GM23338 (cell line): ENCODE measurements around the gene RAD51B. TPM values are rescaled to one million over a fixed set of nuclear protein-coding genes. Genes with fewer than 3 reads are reported as not detected.

ENCODE experiments used
- ATAC-seq: fragments of 200-7000 bp; cut with Tn5 transposase; 3 replicates; pipeline ENCODE4 v1.9.1; 2020
- DNase-seq: peaks from one replicate; pipeline ENCODE4 v3.0.0-alpha.2; 2015; ENCODE audit warnings: low spot score
- H2AFZ ChIP-seq: fragments of 200-600 bp; sonication (generic); 2 replicates; pipeline ENCODE4 v1.8.0; 2016; ENCODE audit warnings: antibody characterized with exemption, mild to moderate bottlenecking, moderate library complexity
- H3F3A ChIP-seq: fragments of 200-600 bp; sonication (generic); replicated peaks from 2 replicates; pipeline ENCODE4 v1.8.0; 2017; ENCODE audit warnings: antibody characterized with exemption, mixed run types, low read depth
- H3K27ac ChIP-seq: fragments of 200-600 bp; sonication (generic); 2 replicates; pipeline ENCODE4 v1.6.1; 2016; ENCODE audit warnings: low read depth
- H3K27me3 ChIP-seq: fragments of 200-600 bp; sonication (generic); 2 replicates; pipeline ENCODE4 v1.8.0; 2016; ENCODE audit warnings: mild to moderate bottlenecking, mixed run types, moderate library complexity; ENCODE audit not compliant: insufficient read depth
- H3K36me3 ChIP-seq: fragments of 200-600 bp; sonication (generic); 2 replicates; pipeline ENCODE4 v1.8.0; 2016; ENCODE audit warnings: mild to moderate bottlenecking; ENCODE audit not compliant: insufficient read depth
- H3K4me1 ChIP-seq: fragments of 200-600 bp; sonication (generic); 2 replicates; pipeline ENCODE4 v1.8.0; 2016; ENCODE audit warnings: mild to moderate bottlenecking, moderate library complexity; ENCODE audit not compliant: insufficient read depth
- H3K4me2 ChIP-seq: fragments of 200-600 bp; sonication (generic); 2 replicates; pipeline ENCODE4 v1.7.1; 2017; ENCODE audit warnings: mixed run types
- H3K4me3 ChIP-seq: fragments of 200-600 bp; sonication (generic); 2 replicates; pipeline ENCODE4 v1.6.1; 2016; ENCODE audit warnings: mixed run types
- H3K79me2 ChIP-seq: fragments of 200-600 bp; sonication (generic); replicated peaks from 2 replicates; pipeline ENCODE4 v1.8.0; 2017; ENCODE audit warnings: mild to moderate bottlenecking; ENCODE audit not compliant: insufficient read depth
- H3K9me2 ChIP-seq: fragments of 200-600 bp; sonication (generic); 2 replicates; pipeline ENCODE4 v1.8.0; 2017; ENCODE audit not compliant: insufficient read depth
- H4K20me1 ChIP-seq: fragments of 200-600 bp; sonication (generic); replicated peaks from 2 replicates; pipeline ENCODE4 v1.8.0; 2017; ENCODE audit warnings: mild to moderate bottlenecking; ENCODE audit not compliant: insufficient read depth
- H3K27ac Mint-ChIP-seq: 2 replicates; pipeline ENCODE4 v1.8.0; 2020; ENCODE audit warnings: inconsistent platforms, mild to moderate bottlenecking, moderate library complexity, mixed read lengths
- H3K27me3 Mint-ChIP-seq: 3 replicates; pipeline ENCODE4 v1.8.0; 2022; ENCODE audit warnings: low read depth, mild to moderate bottlenecking, moderate library complexity, mixed read lengths, inconsistent platforms; ENCODE audit not compliant: insufficient read depth, poor library complexity
- H3K36me3 Mint-ChIP-seq: 3 replicates; pipeline ENCODE4 v1.8.0; 2021; ENCODE audit warnings: low read depth, mild to moderate bottlenecking, inconsistent platforms, moderate library complexity, mixed read lengths
- H3K4me1 Mint-ChIP-seq: 3 replicates; pipeline ENCODE4 v1.8.0; 2020; ENCODE audit warnings: mild to moderate bottlenecking, inconsistent platforms, mixed read lengths
- H3K4me3 Mint-ChIP-seq: 3 replicates; pipeline ENCODE4 v1.8.0; 2021; ENCODE audit warnings: moderate library complexity, mild to moderate bottlenecking, inconsistent platforms, mixed read lengths
- H3K9me3 Mint-ChIP-seq: 3 replicates; pipeline ENCODE4 v1.8.0; 2020; ENCODE audit warnings: moderate library complexity, mild to moderate bottlenecking, inconsistent platforms, mixed read lengths
- EZH2 ChIP-seq: fragments of 200-600 bp; sonication (generic); IDR thresholded peaks from one replicate; pipeline ENCODE4 v1.8.0; 2017; ENCODE audit warnings: antibody characterized with exemption, mild to moderate bottlenecking, low read depth; ENCODE audit not compliant: unreplicated experiment
- EZH2phosphoT487 ChIP-seq: fragments of 200-600 bp; sonication (generic); IDR thresholded peaks from one replicate; pipeline ENCODE4 v1.8.1; 2018; ENCODE audit warnings: antibody characterized with exemption; ENCODE audit not compliant: unreplicated experiment
- JUNB ChIP-seq: IDR thresholded peaks from one replicate; pipeline ENCODE4 v1.6.1; 2016; ENCODE audit warnings: antibody characterized with exemption; ENCODE audit not compliant: unreplicated experiment
- NANOG ChIP-seq: IDR thresholded peaks from 2 replicates; pipeline ENCODE4 v1.6.1; 2016; ENCODE audit warnings: antibody characterized with exemption, borderline replicate concordance
- POLR2AphosphoS5 ChIP-seq: IDR thresholded peaks from 2 replicates; pipeline ENCODE4 v1.6.1; 2016; ENCODE audit warnings: antibody characterized with exemption, low read depth
- STAT1 ChIP-seq: IDR thresholded peaks from one replicate; pipeline ENCODE4 v1.6.1; 2016; ENCODE audit warnings: antibody characterized with exemption; ENCODE audit not compliant: unreplicated experiment
- ZNF114 ChIP-seq: fragments of 250-450 bp; sonication (Bioruptor Pico); IDR thresholded peaks from 2 replicates; pipeline ENCODE4 v1.5.0; 2020; ENCODE audit warnings: mild to moderate bottlenecking, moderate library complexity
- ZNF331 ChIP-seq: fragments of 250-450 bp; sonication (Bioruptor Pico); IDR thresholded peaks from 2 replicates; pipeline ENCODE4 v1.5.0; 2020; ENCODE audit warnings: low read depth, mild to moderate bottlenecking, moderate library complexity
- polyA plus RNA-seq: library from polyadenylated mRNA; unstranded; fragments of >200 nt; fragmentation: Nextera tagmentation; extraction: Ambion mirVana; gene quantifications from 2 replicates; pipeline ENCODE4 v1.2.1, GENCODE V29; 2016
- total RNA-seq: library from RNA; depleted of rRNA; stranded (reverse); fragments of >200 nt; shearing (Covaris generic); gene quantifications from 2 replicates; pipeline ENCODE4 v1.2.3, GENCODE V29; 2014
- TF ChIP-seq, protein P1 (sequence below), 2 experiments: fragments of 200-600 bp in 1 of 2; sonication (generic) in 1 of 2; conservative IDR thresholded peaks; 2 replicates each; pipeline versions ENCODE4 v1.5.1 to v1.6.1; 2016 to 2017; ENCODE audit warnings: antibody characterized with exemption in 2 of 2, low read depth in 2 of 2, mild to moderate bottlenecking in 2 of 2, moderate library complexity in 1 of 2
- TF ChIP-seq, protein P2 (sequence below): IDR thresholded peaks from one replicate; pipeline ENCODE4 v1.6.1; 2018; ENCODE audit warnings: antibody characterized with exemption; ENCODE audit not compliant: unreplicated experiment
- TF ChIP-seq, protein P3 (sequence below): fragments of 250-450 bp; sonication (Bioruptor Pico); IDR thresholded peaks from 2 replicates; pipeline ENCODE4 v1.5.0; 2020; ENCODE audit warnings: mild to moderate bottlenecking, moderate library complexity

The RAD51B gene
- total and polyA plus RNA-seq, 2 experiments from 2014 or later: 15.7 to 29.1 TPM

DNA sequence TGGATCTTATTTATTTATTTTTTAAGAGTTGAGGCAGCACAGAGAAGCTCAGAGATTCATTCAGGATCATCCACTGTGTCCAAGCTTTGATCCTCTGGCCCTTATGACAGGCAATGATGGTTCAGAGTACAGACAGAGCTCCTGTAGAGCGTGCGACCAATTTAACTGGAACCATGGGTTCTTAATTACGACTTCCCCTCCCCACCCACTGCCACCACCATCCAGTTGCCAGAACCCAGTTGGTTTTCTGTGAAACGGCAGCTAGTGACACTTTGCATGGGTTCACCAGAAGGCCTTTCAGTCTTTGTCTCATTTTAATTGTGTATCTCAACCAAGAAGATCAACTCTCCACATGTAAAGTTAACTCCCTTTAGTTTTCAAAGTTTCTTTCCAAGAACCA is 495.1 kb downstream of the RAD51B start (continued):
- TF ChIP-seq ZNF114 (CRISPR knock-in tag): no peak
- TF ChIP-seq, protein P1, sequence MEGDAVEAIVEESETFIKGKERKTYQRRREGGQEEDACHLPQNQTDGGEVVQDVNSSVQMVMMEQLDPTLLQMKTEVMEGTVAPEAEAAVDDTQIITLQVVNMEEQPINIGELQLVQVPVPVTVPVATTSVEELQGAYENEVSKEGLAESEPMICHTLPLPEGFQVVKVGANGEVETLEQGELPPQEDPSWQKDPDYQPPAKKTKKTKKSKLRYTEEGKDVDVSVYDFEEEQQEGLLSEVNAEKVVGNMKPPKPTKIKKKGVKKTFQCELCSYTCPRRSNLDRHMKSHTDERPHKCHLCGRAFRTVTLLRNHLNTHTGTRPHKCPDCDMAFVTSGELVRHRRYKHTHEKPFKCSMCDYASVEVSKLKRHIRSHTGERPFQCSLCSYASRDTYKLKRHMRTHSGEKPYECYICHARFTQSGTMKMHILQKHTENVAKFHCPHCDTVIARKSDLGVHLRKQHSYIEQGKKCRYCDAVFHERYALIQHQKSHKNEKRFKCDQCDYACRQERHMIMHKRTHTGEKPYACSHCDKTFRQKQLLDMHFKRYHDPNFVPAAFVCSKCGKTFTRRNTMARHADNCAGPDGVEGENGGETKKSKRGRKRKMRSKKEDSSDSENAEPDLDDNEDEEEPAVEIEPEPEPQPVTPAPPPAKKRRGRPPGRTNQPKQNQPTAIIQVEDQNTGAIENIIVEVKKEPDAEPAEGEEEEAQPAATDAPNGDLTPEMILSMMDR (conservative IDR thresholded peaks at IDR 0.05; ENCODE audit: low read depth in 2 of 2): no peak

DNA sequence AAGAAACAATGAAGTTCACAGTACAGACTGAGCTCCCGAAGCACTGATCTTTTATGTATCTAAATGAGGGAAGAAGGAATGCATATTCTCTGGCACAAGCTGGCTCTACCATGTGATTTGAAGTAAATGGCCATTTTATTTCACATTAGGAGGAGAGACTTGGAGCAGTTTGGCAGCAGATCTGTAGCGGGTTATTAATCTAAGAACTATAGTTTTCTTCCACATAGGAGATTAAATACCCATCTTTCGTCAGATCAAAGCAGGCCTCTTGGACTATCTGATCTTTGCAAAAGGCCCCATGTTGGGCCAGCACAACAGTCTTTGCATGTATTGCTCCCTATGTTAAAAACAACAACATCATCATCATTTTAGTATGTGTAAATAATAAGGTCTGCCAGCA is 495.5 kb downstream of the RAD51B start:
- Mint-ChIP-seq H3K4me1 (peaks cover 28% of the 10 kb centered on the region), H3K27me3 (peaks cover 2% of the 10 kb centered on the region), H3K27ac (no peak overlapping the region), H3K36me3 (no peaks in the 10 kb centered on the region), H3K9me3 (no peaks in the 10 kb centered on the region), H3K4me3 (no peak overlapping the region)
- H2AFZ ChIP-seq: no peak overlapping the region
- H3K9me2 ChIP-seq: peaks cover 7% of the 10 kb centered on the region
- TF ChIP-seq JUNB (no peak), EZH2phosphoT487 (no peak), EZH2 (no peak), NANOG (no peak), POLR2AphosphoS5 (no peak), ZNF331 (CRISPR knock-in tag) (no peak), ZNF114 (CRISPR knock-in tag) (no peak), STAT1 (no peak)
- TF ChIP-seq, protein P1 (conservative IDR thresholded peaks at IDR 0.05; ENCODE audit: low read depth in 2 of 2): no peak
- TF ChIP-seq, protein P2, sequence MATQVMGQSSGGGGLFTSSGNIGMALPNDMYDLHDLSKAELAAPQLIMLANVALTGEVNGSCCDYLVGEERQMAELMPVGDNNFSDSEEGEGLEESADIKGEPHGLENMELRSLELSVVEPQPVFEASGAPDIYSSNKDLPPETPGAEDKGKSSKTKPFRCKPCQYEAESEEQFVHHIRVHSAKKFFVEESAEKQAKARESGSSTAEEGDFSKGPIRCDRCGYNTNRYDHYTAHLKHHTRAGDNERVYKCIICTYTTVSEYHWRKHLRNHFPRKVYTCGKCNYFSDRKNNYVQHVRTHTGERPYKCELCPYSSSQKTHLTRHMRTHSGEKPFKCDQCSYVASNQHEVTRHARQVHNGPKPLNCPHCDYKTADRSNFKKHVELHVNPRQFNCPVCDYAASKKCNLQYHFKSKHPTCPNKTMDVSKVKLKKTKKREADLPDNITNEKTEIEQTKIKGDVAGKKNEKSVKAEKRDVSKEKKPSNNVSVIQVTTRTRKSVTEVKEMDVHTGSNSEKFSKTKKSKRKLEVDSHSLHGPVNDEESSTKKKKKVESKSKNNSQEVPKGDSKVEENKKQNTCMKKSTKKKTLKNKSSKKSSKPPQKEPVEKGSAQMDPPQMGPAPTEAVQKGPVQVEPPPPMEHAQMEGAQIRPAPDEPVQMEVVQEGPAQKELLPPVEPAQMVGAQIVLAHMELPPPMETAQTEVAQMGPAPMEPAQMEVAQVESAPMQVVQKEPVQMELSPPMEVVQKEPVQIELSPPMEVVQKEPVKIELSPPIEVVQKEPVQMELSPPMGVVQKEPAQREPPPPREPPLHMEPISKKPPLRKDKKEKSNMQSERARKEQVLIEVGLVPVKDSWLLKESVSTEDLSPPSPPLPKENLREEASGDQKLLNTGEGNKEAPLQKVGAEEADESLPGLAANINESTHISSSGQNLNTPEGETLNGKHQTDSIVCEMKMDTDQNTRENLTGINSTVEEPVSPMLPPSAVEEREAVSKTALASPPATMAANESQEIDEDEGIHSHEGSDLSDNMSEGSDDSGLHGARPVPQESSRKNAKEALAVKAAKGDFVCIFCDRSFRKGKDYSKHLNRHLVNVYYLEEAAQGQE: no peak
- TF ChIP-seq, protein P3, sequence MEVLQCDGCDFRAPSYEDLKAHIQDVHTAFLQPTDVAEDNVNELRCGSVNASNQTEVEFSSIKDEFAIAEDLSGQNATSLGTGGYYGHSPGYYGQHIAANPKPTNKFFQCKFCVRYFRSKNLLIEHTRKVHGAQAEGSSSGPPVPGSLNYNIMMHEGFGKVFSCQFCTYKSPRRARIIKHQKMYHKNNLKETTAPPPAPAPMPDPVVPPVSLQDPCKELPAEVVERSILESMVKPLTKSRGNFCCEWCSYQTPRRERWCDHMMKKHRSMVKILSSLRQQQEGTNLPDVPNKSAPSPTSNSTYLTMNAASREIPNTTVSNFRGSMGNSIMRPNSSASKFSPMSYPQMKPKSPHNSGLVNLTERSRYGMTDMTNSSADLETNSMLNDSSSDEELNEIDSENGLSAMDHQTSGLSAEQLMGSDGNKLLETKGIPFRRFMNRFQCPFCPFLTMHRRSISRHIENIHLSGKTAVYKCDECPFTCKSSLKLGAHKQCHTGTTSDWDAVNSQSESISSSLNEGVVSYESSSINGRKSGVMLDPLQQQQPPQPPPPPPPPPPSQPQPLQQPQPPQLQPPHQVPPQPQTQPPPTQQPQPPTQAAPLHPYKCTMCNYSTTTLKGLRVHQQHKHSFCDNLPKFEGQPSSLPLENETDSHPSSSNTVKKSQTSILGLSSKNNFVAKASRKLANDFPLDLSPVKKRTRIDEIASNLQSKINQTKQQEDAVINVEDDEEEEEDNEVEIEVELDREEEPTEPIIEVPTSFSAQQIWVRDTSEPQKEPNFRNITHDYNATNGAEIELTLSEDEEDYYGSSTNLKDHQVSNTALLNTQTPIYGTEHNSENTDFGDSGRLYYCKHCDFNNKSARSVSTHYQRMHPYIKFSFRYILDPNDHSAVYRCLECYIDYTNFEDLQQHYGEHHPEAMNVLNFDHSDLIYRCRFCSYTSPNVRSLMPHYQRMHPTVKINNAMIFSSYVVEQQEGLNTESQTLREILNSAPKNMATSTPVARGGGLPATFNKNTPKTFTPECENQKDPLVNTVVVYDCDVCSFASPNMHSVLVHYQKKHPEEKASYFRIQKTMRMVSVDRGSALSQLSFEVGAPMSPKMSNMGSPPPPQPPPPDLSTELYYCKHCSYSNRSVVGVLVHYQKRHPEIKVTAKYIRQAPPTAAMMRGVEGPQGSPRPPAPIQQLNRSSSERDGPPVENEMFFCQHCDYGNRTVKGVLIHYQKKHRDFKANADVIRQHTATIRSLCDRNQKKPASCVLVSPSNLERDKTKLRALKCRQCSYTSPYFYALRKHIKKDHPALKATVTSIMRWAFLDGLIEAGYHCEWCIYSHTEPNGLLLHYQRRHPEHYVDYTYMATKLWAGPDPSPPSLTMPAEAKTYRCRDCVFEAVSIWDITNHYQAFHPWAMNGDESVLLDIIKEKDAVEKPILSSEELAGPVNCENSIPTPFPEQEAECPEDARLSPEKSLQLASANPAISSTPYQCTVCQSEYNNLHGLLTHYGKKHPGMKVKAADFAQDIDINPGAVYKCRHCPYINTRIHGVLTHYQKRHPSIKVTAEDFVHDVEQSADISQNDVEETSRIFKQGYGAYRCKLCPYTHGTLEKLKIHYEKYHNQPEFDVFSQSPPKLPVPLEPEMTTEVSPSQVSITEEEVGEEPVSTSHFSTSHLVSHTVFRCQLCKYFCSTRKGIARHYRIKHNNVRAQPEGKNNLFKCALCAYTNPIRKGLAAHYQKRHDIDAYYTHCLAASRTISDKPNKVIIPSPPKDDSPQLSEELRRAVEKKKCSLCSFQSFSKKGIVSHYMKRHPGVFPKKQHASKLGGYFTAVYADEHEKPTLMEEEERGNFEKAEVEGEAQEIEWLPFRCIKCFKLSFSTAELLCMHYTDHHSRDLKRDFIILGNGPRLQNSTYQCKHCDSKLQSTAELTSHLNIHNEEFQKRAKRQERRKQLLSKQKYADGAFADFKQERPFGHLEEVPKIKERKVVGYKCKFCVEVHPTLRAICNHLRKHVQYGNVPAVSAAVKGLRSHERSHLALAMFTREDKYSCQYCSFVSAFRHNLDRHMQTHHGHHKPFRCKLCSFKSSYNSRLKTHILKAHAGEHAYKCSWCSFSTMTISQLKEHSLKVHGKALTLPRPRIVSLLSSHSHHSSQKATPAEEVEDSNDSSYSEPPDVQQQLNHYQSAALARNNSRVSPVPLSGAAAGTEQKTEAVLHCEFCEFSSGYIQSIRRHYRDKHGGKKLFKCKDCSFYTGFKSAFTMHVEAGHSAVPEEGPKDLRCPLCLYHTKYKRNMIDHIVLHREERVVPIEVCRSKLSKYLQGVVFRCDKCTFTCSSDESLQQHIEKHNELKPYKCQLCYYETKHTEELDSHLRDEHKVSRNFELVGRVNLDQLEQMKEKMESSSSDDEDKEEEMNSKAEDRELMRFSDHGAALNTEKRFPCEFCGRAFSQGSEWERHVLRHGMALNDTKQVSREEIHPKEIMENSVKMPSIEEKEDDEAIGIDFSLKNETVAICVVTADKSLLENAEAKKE: no peak
- H3K79me2 ChIP-seq: no peaks in the 10 kb centered on the region
- no peaks in the 10 kb centered on the region for H4K20me1 ChIP-seq
- no peak overlapping the region for H3K4me3 ChIP-seq
- no peak overlapping the region for H3K4me2 ChIP-seq
- no peaks in the 10 kb centered on the region for H3F3A ChIP-seq
- H3K36me3 ChIP-seq: no peaks in the 10 kb centered on the region
- H3K4me1 ChIP-seq: peaks cover 12% of the 10 kb centered on the region; the same call in 1 of the 2 replicates
- DNase-seq (no peak), ATAC-seq (no peak)
- no peaks in the 10 kb centered on the region for H3K27me3 ChIP-seq
- H3K27ac ChIP-seq: no peak overlapping the region
